ENCODE data around the gene TAF4. TPM values are rescaled to one million over a fixed set of nuclear protein-coding genes. Genes with fewer than 3 reads are reported as not detected.
"Not testable (repeated sequence)": the region's sequence is repeated elsewhere in the genome, so short reads cannot be mapped to it uniquely, and the experiment has no call there.

Gene TAF4
- total RNA-seq, 1 donor from 2014 or later, result 11.5 TPM

DNA sequence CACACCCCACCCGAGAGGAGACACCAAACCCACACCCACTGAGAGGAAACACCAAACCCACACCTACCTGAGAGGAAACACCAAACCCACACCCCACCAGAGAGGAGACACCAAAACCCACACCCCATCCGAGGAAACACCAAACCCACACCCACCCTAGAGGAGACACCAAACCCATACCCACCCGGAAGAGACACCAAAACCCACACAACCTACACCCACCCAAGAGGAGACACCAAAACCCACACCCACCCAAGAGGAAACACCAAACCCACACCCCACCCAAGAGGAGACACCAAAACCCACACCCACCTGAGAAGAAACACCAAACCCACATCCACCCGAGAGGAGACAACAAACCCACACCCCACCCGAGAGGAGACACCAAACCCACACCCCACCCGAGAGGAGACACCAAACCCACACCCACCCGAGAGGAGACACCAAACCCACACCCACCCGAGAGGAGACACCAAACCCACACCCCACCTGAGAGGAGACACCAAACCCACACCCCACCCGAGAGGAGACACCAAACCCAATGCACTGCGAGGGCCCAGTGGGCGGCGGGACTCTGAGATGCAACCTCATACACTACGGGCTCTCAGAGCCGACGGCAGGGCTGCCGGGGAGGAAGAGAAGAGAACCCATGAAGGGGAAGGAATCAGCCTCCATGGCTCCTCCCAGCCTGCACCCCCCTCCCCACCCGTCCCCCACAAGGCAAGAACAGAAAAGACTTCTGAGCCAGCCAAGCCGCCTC, 83.3 kb downstream of the TAF4 start:
- TF ChIP-seq, protein P1, sequence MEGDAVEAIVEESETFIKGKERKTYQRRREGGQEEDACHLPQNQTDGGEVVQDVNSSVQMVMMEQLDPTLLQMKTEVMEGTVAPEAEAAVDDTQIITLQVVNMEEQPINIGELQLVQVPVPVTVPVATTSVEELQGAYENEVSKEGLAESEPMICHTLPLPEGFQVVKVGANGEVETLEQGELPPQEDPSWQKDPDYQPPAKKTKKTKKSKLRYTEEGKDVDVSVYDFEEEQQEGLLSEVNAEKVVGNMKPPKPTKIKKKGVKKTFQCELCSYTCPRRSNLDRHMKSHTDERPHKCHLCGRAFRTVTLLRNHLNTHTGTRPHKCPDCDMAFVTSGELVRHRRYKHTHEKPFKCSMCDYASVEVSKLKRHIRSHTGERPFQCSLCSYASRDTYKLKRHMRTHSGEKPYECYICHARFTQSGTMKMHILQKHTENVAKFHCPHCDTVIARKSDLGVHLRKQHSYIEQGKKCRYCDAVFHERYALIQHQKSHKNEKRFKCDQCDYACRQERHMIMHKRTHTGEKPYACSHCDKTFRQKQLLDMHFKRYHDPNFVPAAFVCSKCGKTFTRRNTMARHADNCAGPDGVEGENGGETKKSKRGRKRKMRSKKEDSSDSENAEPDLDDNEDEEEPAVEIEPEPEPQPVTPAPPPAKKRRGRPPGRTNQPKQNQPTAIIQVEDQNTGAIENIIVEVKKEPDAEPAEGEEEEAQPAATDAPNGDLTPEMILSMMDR (IDR thresholded peaks at IDR 0.05), result no peak
- H3K36me3 Mint-ChIP-seq (ENCODE audit: low read depth), result peaks cover 9% of the 10 kb centered on the region
- H3K9me3 Mint-ChIP-seq (ENCODE audit: low read depth), result no peaks in the 10 kb centered on the region
- H3K4me1 Mint-ChIP-seq (ENCODE audit: low read depth), result no peaks in the 10 kb centered on the region
- H3K4me3 Mint-ChIP-seq (ENCODE audit: unreplicated experiment), result no peak overlapping the region
- no peaks in the 10 kb centered on the region for H3K27me3 Mint-ChIP-seq (ENCODE audit: low read depth)
- DNase-seq (ENCODE audit: low spot score), result peak; percentile 81
- H3K27ac Mint-ChIP-seq (ENCODE audit: unreplicated experiment), result no peak overlapping the region

DNA sequence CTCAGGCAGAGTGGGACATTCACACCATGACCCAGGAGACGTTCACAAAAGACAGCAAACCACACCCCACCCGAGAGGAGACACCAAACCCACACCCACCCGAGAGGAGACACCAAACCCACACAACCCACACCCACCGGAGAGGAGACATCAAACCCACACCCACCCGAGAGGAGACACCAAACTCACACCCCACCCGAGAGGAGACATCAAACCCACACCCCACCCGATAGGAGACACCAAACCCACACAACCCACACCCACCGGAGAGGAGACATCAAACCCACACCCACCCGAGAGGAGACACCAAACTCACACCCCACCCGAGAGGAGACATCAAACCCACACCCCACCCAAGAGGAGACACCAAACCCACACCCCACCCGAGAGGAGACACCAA, 84.0 kb downstream of the TAF4 start:
- H3K27ac Mint-ChIP-seq (ENCODE audit: unreplicated experiment); DNase-seq (ENCODE audit: low spot score); H3K4me3 Mint-ChIP-seq (ENCODE audit: unreplicated experiment); H3K9me3 Mint-ChIP-seq (ENCODE audit: low read depth); H3K4me1 Mint-ChIP-seq (ENCODE audit: low read depth); H3K36me3 Mint-ChIP-seq (ENCODE audit: low read depth); H3K27me3 Mint-ChIP-seq (ENCODE audit: low read depth): not testable (repeated sequence)

DNA sequence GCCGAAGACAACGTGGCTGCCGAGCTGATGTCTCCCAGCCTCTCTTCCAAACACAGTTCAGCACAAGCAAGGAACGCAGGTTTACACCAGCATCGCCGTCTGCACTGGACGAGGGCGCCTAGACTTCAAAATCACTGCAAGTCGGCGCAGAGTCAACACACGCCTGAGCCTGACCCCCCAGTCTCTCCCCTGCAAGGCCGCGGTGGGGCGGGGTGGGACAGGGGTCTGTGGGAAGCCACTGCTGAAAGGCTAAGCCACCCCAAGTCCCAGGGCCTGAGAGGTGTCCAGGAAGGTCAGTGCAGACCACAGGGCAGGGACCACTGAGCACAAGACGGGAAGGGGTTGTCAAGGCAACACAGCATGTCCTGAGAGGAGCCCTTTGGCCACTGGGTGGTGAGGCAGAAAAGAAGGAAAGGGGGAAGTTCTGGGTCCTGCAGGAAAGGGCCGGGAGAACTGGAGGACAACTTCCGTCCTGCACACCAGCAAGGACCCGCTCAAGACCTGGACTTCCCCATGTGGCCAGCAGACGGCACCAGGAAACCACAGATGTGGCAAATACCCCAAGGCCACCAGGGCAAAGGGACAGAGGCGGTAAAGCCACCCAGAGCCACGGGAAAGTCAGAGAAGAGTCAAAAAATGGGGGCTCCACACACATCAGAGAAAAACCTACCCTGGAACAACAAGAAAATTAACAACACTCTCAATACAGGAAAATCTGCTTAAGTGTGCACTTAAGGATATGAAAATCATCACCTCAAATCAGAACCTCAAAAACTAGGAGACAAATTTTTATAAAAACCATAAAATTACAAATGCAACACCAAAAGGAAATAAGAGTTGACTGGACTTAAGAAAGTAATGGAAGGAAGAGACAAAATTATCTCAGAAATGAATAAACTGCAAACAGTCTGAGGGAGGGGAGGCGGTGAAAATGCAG, 84.8 kb downstream of the TAF4 start:
- no peaks in the 10 kb centered on the region for H3K4me1 Mint-ChIP-seq (ENCODE audit: low read depth)
- H3K27ac Mint-ChIP-seq (ENCODE audit: unreplicated experiment), result peak overlapping the region; percentile 36
- peaks cover 2% of the 10 kb centered on the region for H3K36me3 Mint-ChIP-seq (ENCODE audit: low read depth)
- no peaks in the 10 kb centered on the region for H3K9me3 Mint-ChIP-seq (ENCODE audit: low read depth)
- H3K4me3 Mint-ChIP-seq (ENCODE audit: unreplicated experiment), result no peak overlapping the region
- no peaks in the 10 kb centered on the region for H3K27me3 Mint-ChIP-seq (ENCODE audit: low read depth)
- TF ChIP-seq, protein P1 (IDR thresholded peaks at IDR 0.05), result peak; percentile 73
- peak; percentile 69 for DNase-seq (ENCODE audit: low spot score)

DNA sequence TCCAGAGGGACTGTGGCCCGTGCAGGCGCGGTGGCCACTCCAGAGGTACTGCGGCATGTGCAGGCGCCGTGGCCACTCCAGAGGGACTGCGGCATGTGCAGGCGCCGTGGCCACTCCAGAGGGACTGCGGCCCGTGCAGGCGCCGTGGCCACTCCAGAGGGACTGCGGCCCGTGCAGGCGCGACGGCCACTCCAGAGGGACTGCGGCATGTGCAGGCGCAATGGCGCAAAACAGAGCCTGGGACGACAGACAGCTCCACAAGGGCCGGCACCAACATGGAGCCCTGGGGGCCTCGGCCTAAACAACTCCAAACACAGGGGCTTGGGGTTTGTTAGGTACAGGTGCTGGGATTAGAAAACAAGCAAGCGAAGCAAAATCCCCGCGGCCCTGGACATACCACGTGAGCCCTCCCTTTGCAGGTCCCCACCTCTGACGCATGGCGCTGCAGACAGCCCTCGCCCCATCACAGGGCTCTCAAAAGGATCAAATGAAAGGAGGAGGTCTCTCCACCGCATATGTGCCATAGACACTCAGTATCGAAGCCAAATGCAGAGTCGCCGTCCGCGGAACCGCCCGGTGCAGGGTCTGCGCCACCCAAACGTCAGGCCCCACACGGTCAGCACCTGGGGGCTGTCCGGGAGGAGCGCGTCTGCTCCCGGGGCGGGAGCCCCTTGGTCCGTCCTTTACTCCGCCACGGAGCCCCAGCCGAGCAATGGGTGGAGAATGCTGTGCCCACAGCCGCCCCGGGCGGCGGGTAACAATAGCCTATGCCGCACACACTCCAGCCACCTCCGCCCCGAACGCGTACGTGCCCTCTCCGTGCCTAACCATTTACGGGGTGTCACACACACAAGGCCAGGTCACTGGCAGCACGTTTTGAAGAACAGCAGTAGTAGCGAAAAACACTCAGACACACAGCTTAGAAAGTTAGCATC, 85.7 kb downstream of the TAF4 start:
- TF ChIP-seq, protein P1 (IDR thresholded peaks at IDR 0.05), result no peak
- H3K36me3 Mint-ChIP-seq (ENCODE audit: low read depth), result peaks cover 2% of the 10 kb centered on the region
- no peaks in the 10 kb centered on the region for H3K9me3 Mint-ChIP-seq (ENCODE audit: low read depth)
- H3K4me1 Mint-ChIP-seq (ENCODE audit: low read depth), result no peaks in the 10 kb centered on the region
- H3K27me3 Mint-ChIP-seq (ENCODE audit: low read depth), result no peaks in the 10 kb centered on the region
- no peak overlapping the region for H3K4me3 Mint-ChIP-seq (ENCODE audit: unreplicated experiment)
- peak; percentile 84 for DNase-seq (ENCODE audit: low spot score)
- H3K27ac Mint-ChIP-seq (ENCODE audit: unreplicated experiment), result no peak overlapping the region

DNA sequence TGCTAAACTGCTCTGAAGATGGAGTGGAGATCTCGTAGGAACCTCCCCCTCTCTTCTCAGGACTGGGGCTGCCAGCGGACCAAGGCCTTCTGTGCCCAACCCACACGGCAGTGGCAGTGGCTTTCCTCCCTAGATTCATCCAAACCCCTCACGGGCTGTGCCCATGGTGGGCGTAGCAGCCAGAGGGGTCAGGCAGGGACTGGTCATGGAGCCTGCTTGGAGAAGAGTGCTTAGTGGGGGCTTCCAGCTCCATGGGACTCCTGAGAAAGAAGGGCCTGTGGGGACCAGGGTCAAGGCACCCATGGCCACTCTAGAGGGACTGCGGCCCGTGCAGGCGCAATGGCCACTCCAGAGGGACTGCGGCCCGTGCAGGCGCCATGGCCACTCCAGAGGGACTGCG, 86.6 kb downstream of the TAF4 start:
- no peaks in the 10 kb centered on the region for H3K27me3 Mint-ChIP-seq (ENCODE audit: low read depth)
- no peaks in the 10 kb centered on the region for H3K9me3 Mint-ChIP-seq (ENCODE audit: low read depth)
- DNase-seq (ENCODE audit: low spot score), result peak; percentile 59
- no peak overlapping the region for H3K4me3 Mint-ChIP-seq (ENCODE audit: unreplicated experiment)
- no peaks in the 10 kb centered on the region for H3K4me1 Mint-ChIP-seq (ENCODE audit: low read depth)
- H3K36me3 Mint-ChIP-seq (ENCODE audit: low read depth), result peaks cover 3% of the 10 kb centered on the region
- TF ChIP-seq, protein P1 (IDR thresholded peaks at IDR 0.05), result no peak
- H3K27ac Mint-ChIP-seq (ENCODE audit: unreplicated experiment), result no peak overlapping the region

Measured in chondrocyte (in vitro differentiated cells).